Kidney (tissue), 14 donors: Measurements from ENCODE around the gene NOTCH4. TPM values are rescaled to one million over a fixed set of nuclear protein-coding genes. Genes with fewer than 3 reads are reported as not detected.

ENCODE experiments used
- DNase-seq, 5 donors: peaks; one replicate each; pipeline ENCODE4 v3.0.0-alpha.2; 2013 to 2020
- FAIRE-seq: peaks from 2 replicates; lab custom pipeline; 2012; peaks lifted over from hg19 to GRCh38; lab: Jason Lieb, UNC
- H3K27ac ChIP-seq, 2 donors: one replicate each; pipeline ENCODE4 v1.7.0; 2013; ENCODE audit warnings: low read depth in 2 of 2, low read length in 2 of 2, inconsistent platforms in 1 of 2
- H3K27me3 ChIP-seq: one replicate; pipeline ENCODE4 v1.7.1; 2013; ENCODE audit warnings: low read length, inconsistent platforms; ENCODE audit not compliant: control insufficient read depth, insufficient read depth
- H3K36me3 ChIP-seq, 3 donors: one replicate each; pipeline versions ENCODE4 v1.7.0 to v1.7.1; 2013; ENCODE audit warnings: low read length in 3 of 3, control low read depth in 1 of 3, inconsistent platforms in 1 of 3; ENCODE audit not compliant: insufficient read depth in 3 of 3, control insufficient read depth in 2 of 3
- H3K4me1 ChIP-seq, 3 donors: one replicate each; pipeline versions ENCODE4 v1.7.0 to v1.7.1; 2013; ENCODE audit warnings: low read length in 3 of 3, inconsistent platforms in 1 of 3, low read depth in 1 of 3; ENCODE audit not compliant: control insufficient read depth in 2 of 3, insufficient read depth in 2 of 3
- H3K4me3 ChIP-seq, 3 donors: one replicate each; pipeline versions ENCODE4 v1.7.0 to v1.8.1; 2013; ENCODE audit warnings: low read length in 3 of 3, control low read depth in 1 of 3, inconsistent platforms in 1 of 3
- H3K9ac ChIP-seq, 3 donors: one replicate each; pipeline versions ENCODE4 v1.7.0 to v1.7.1; 2013; ENCODE audit warnings: low read length in 3 of 3, control low read depth in 1 of 3, inconsistent platforms in 1 of 3
- H3K9me3 ChIP-seq, 3 donors: one replicate each; pipeline versions ENCODE4 v1.7.0 to v1.7.1; 2013; ENCODE audit warnings: low read length in 3 of 3, control low read depth in 1 of 3, inconsistent platforms in 1 of 3; ENCODE audit not compliant: control insufficient read depth in 2 of 3, insufficient read depth in 1 of 3
- CTCF ChIP-seq: IDR thresholded peaks from 3 replicates; pipeline ENCODE4 v1.5.1; 2012; ENCODE audit warnings: mild to moderate bottlenecking, moderate library complexity, borderline replicate concordance; ENCODE audit not compliant: insufficient read depth; ENCODE audit errors: extremely low read depth
- intact Hi-C: fragments of 100-400 bp; cut with DNase I; formaldehyde crosslinking; loops from one replicate; pipeline ENCODE4 v1.11.1; 2022
- polyA plus RNA-seq: library from polyadenylated mRNA; stranded (reverse); fragments of 350-450 nt; fragmentation: Illumina TruSeq; extraction: RNeasy Lipid Tissue Mini Kit (QIAGEN cat#74804); gene quantifications from one replicate; pipeline ENCODE4 v1.2.3, GENCODE V29; 2014; ENCODE audit warnings: low read depth, low replicate concordance; ENCODE audit not compliant: insufficient read depth
- total RNA-seq: library from RNA; stranded (reverse); fragmentation: NEBNext Ultra II Directional; extraction: Animal tissue kit (Norgen Biotek cat#: 25700); gene quantifications from one replicate; pipeline ENCODE4 v1.2.1, GENCODE V29; 2021
- donor health status: control.
- donor health status: control.
- donor health status: control.
- donor health status: control.
- donor health status: control.
- donor health status: DM: yes; HTN: yes; CAD: no.
- donor health status: Normal renal cell carcinoma (clear cell type).

Gene NOTCH4
- total and polyA plus RNA-seq, 2 donors from 2014 or later, result 22.5 to 30.5 TPM

GRCh38 chr6:32190911-32191677 lies 32.8 kb downstream of the NOTCH4 start:
- peaks cover 2 to 31% (median 11%) of the 10 kb centered on the region in 3 donors for H3K4me1 ChIP-seq
- H3K27ac ChIP-seq, result peak overlapping the region; percentile 93 to 98
- no peaks in the 10 kb centered on the region for H3K27me3 ChIP-seq
- peak overlapping the region in 2 of 3 donors; percentile 52 to 91 for H3K4me3 ChIP-seq
- H3K9ac ChIP-seq, result peak overlapping the region in 2 of 3 donors; percentile 94 to 95
- H3K9me3 ChIP-seq, result no peaks in the 10 kb centered on the region
- FAIRE-seq (no peak), DNase-seq (peak in 3 of 5 donors; percentile 34 to 76 (median 66))
- TF ChIP-seq CTCF, result no peak
- H3K36me3 ChIP-seq, result peaks cover 6 to 13% (median 8%) of the 10 kb centered on the region in 3 donors
- intact Hi-C loops, result no loop called here

- H3K4me3 ChIP-seq, result peak within 1 kb of the TSS; percentile 71 to 91 (median 87)
- DNase-seq (peak; percentile 97 to 98 (median 98)), FAIRE-seq (no peak)
- H3K9me3 ChIP-seq, result no peaks in the 10 kb centered on the region
- H3K9ac ChIP-seq, result peak within 1 kb of the TSS; percentile 61 to 95 (median 94)
- intact Hi-C loops, result no loop called here
- no peaks in the 10 kb centered on the region for H3K27me3 ChIP-seq
- H3K27ac ChIP-seq, result peak within 1 kb of the TSS; percentile 93 to 98
- H3K36me3 ChIP-seq, result peaks cover 6 to 13% (median 8%) of the 10 kb centered on the region in 3 donors
- peaks cover 2 to 31% (median 14%) of the 10 kb centered on the region in 3 donors for H3K4me1 ChIP-seq
- TF ChIP-seq CTCF, result peak; percentile 8
These were observed 33.6 kb downstream of the NOTCH4 start, which contains the start of gene PBX2 for GRCh38 chr6:32190054-32190851. Gene PBX2 (minus strand): TSS chr6:32190202. CDS start chr6:32189915, 287 bp downstream.

- intact Hi-C loops, result no loop called here
- DNase-seq (peak in 2 of 5 donors; percentile 28 to 85), FAIRE-seq (no peak)
- Histone ChIP-seq H3K36me3 (peaks cover 6 to 13% (median 8%) of the 10 kb centered on the region in 3 donors), H3K27me3 (no peaks in the 10 kb centered on the region), H3K27ac (peak overlapping the region; percentile 93 to 98), H3K4me1 (peaks cover 2 to 29% (median 10%) of the 10 kb centered on the region in 3 donors), H3K9me3 (no peaks in the 10 kb centered on the region), H3K4me3 (peak overlapping the region; percentile 71 to 91 (median 72)), H3K9ac (peak overlapping the region in 2 of 3 donors; percentile 72 to 90)
- TF ChIP-seq CTCF, result no peak
These were observed 34.2 kb downstream of the NOTCH4 start for GRCh38 chr6:32189742-32190053.
